MM.1S (cell line): ENCODE measurements around the gene HAO2.

Source experiments
- DNase-seq: peaks from one replicate; pipeline ENCODE4 v3.0.0-alpha.2; 2015
- H2AFZ ChIP-seq: fragments of 300-600 bp; sonication (generic); 2 replicates; pipeline ENCODE4 v1.6.0; 2016; ENCODE audit warnings: antibody characterized with exemption, low read length
- H3F3A ChIP-seq: fragments of 300-600 bp; sonication (generic); 2 replicates; pipeline ENCODE4 v1.6.1; 2016; ENCODE audit warnings: mild to moderate bottlenecking, antibody characterized with exemption, low read length, moderate library complexity, mixed read lengths; ENCODE audit not compliant: insufficient read depth
- H3K27ac ChIP-seq: fragments of 300-600 bp; sonication (generic); 2 replicates; pipeline ENCODE4 v1.5.1; 2016; ENCODE audit warnings: mild to moderate bottlenecking, low read length
- H3K27me3 ChIP-seq: fragments of 300-600 bp; sonication (generic); replicated peaks from 2 replicates; pipeline ENCODE4 v1.6.0; 2016; ENCODE audit warnings: low read length; ENCODE audit not compliant: insufficient read depth
- H3K36me3 ChIP-seq: fragments of 300-600 bp; sonication (generic); replicated peaks from 2 replicates; pipeline ENCODE4 v1.6.1; 2016; ENCODE audit warnings: mild to moderate bottlenecking, low read length, mixed read lengths; ENCODE audit not compliant: insufficient read depth
- H3K4me1 ChIP-seq: fragments of 300-600 bp; sonication (generic); 2 replicates; pipeline ENCODE4 v1.6.1; 2016; ENCODE audit warnings: low read length, mixed read lengths
- H3K4me2 ChIP-seq: fragments of 300-600 bp; sonication (generic); 2 replicates; pipeline ENCODE4 v1.6.0; 2016; ENCODE audit warnings: low read depth, low read length
- H3K4me3 ChIP-seq: fragments of 300-600 bp; sonication (generic); 2 replicates; pipeline ENCODE4 v1.5.1; 2016; ENCODE audit warnings: low read length, mixed read lengths
- H3K79me2 ChIP-seq: fragments of 300-600 bp; sonication (generic); 2 replicates; pipeline ENCODE4 v1.6.1; 2016; ENCODE audit warnings: mixed run types, low read length, mixed read lengths
- H3K9ac ChIP-seq: fragments of 300-600 bp; sonication (generic); 2 replicates; pipeline ENCODE4 v1.6.1; 2016; ENCODE audit warnings: low read length, mixed read lengths
- H3K9me2 ChIP-seq: fragments of 300-600 bp; sonication (generic); replicated peaks from 2 replicates; pipeline ENCODE4 v1.6.1; 2016; ENCODE audit warnings: mild to moderate bottlenecking, low read length, mixed read lengths; ENCODE audit not compliant: insufficient read depth
- H3K9me3 ChIP-seq: fragments of 300-600 bp; sonication (generic); replicated peaks from 2 replicates; pipeline ENCODE4 v1.6.1; 2016; ENCODE audit warnings: mild to moderate bottlenecking, low read length, mixed read lengths; ENCODE audit not compliant: insufficient read depth
- H4K20me1 ChIP-seq: fragments of 300-600 bp; sonication (generic); 2 replicates; pipeline ENCODE4 v1.6.1; 2016; ENCODE audit warnings: mild to moderate bottlenecking, low read length, moderate library complexity, mixed read lengths; ENCODE audit not compliant: insufficient read depth
- EZH2 ChIP-seq: fragments of 300-600 bp; sonication (generic); optimal IDR thresholded peaks from 2 replicates; pipeline ENCODE3; 2017; ENCODE audit warnings: low read depth, mild to moderate bottlenecking, antibody characterized with exemption, low read length, mixed read lengths
- EZH2phosphoT487 ChIP-seq: fragments of 300-600 bp; sonication (generic); IDR thresholded peaks from 2 replicates; pipeline ENCODE4 v1.6.1; 2018; ENCODE audit warnings: antibody characterized with exemption, low read length
- TF ChIP-seq, protein P1 (sequence below): fragments of 300-600 bp; sonication (generic); IDR thresholded peaks from 2 replicates; pipeline ENCODE4 v1.5.1; 2016; ENCODE audit warnings: antibody characterized with exemption, low read length, mixed read lengths

The HAO2 gene

DNA sequence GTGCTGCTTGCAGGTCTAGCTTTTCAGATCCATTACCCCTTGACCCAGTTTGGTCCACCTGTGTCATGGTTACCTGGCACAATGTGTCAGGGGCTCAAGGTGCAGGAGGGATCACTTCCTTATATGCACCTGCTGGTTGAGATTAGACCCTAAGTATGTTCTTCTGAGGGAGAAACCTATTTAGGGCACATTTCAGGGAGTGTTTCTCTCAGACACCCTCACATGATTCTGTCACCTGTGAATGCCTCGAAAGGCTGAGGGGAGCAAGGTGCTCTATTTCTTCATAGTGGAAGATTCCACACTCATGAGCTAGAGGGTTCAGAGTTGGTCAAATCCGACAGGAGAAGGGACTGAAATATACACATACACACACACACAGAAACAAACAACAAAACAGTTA lies 61.9 kb downstream of the HAO2 start:
- no peak overlapping the region for H3K4me2 ChIP-seq
- no peaks in the 10 kb centered on the region for H3K9me2 ChIP-seq
- H4K20me1 ChIP-seq, result no peaks in the 10 kb centered on the region
- H3K27me3 ChIP-seq, result no peaks in the 10 kb centered on the region
- H3K9me3 ChIP-seq, result no peaks in the 10 kb centered on the region
- no peak for DNase-seq
- no peaks in the 10 kb centered on the region for H3K36me3 ChIP-seq
- H2AFZ ChIP-seq, result no peak overlapping the region
- H3K4me3 ChIP-seq, result no peak overlapping the region
- no peaks in the 10 kb centered on the region for H3K79me2 ChIP-seq
- no peak for TF ChIP-seq EZH2
- TF ChIP-seq EZH2phosphoT487, result no peak
- TF ChIP-seq, protein P1, sequence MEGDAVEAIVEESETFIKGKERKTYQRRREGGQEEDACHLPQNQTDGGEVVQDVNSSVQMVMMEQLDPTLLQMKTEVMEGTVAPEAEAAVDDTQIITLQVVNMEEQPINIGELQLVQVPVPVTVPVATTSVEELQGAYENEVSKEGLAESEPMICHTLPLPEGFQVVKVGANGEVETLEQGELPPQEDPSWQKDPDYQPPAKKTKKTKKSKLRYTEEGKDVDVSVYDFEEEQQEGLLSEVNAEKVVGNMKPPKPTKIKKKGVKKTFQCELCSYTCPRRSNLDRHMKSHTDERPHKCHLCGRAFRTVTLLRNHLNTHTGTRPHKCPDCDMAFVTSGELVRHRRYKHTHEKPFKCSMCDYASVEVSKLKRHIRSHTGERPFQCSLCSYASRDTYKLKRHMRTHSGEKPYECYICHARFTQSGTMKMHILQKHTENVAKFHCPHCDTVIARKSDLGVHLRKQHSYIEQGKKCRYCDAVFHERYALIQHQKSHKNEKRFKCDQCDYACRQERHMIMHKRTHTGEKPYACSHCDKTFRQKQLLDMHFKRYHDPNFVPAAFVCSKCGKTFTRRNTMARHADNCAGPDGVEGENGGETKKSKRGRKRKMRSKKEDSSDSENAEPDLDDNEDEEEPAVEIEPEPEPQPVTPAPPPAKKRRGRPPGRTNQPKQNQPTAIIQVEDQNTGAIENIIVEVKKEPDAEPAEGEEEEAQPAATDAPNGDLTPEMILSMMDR, result no peak
- H3K4me1 ChIP-seq, result no peaks in the 10 kb centered on the region
- H3K27ac ChIP-seq, result no peak overlapping the region
- no peak overlapping the region for H3K9ac ChIP-seq
- H3F3A ChIP-seq, result no peaks in the 10 kb centered on the region

GRCh38 chr1:119431836-119432235 lies 63.3 kb downstream of the HAO2 start:
- no peak overlapping the region for H3K9ac ChIP-seq
- TF ChIP-seq EZH2 (no peak), EZH2phosphoT487 (no peak)
- TF ChIP-seq, protein P1, result no peak
- H3F3A ChIP-seq, result no peaks in the 10 kb centered on the region
- no peaks in the 10 kb centered on the region for H3K27me3 ChIP-seq
- H3K9me2 ChIP-seq, result no peaks in the 10 kb centered on the region
- H3K9me3 ChIP-seq, result no peaks in the 10 kb centered on the region
- H4K20me1 ChIP-seq, result no peaks in the 10 kb centered on the region
- H3K4me2 ChIP-seq, result no peak overlapping the region
- H3K36me3 ChIP-seq, result no peaks in the 10 kb centered on the region
- H2AFZ ChIP-seq, result no peak overlapping the region
- H3K4me1 ChIP-seq, result no peaks in the 10 kb centered on the region
- no peak overlapping the region for H3K4me3 ChIP-seq
- DNase-seq, result no peak
- H3K27ac ChIP-seq, result no peak overlapping the region
- H3K79me2 ChIP-seq, result no peaks in the 10 kb centered on the region

- Histone ChIP-seq H3K36me3 (no peaks in the 10 kb centered on the region), H3K27me3 (no peaks in the 10 kb centered on the region), H3K4me3 (no peak overlapping the region), H3K4me1 (no peaks in the 10 kb centered on the region), H3K9me2 (no peaks in the 10 kb centered on the region), H3F3A (no peaks in the 10 kb centered on the region), H3K4me2 (no peak overlapping the region), H3K79me2 (no peaks in the 10 kb centered on the region), H3K9me3 (no peaks in the 10 kb centered on the region), H4K20me1 (no peaks in the 10 kb centered on the region), H3K9ac (no peak overlapping the region), H3K27ac (no peak overlapping the region), H2AFZ (no peak overlapping the region)
- TF ChIP-seq EZH2phosphoT487 (no peak), EZH2 (no peak)
- TF ChIP-seq, protein P1, result no peak
- DNase-seq, result no peak
These were observed 66.5 kb downstream of the HAO2 start for GRCh38 chr1:119435052-119435451.
